ENCODE results near the gene ZNF445.
"Not testable (repeated sequence)": the region's sequence is repeated elsewhere in the genome, so short reads cannot be mapped to it uniquely, and the experiment has no call there.

Gene ZNF445

DNA sequence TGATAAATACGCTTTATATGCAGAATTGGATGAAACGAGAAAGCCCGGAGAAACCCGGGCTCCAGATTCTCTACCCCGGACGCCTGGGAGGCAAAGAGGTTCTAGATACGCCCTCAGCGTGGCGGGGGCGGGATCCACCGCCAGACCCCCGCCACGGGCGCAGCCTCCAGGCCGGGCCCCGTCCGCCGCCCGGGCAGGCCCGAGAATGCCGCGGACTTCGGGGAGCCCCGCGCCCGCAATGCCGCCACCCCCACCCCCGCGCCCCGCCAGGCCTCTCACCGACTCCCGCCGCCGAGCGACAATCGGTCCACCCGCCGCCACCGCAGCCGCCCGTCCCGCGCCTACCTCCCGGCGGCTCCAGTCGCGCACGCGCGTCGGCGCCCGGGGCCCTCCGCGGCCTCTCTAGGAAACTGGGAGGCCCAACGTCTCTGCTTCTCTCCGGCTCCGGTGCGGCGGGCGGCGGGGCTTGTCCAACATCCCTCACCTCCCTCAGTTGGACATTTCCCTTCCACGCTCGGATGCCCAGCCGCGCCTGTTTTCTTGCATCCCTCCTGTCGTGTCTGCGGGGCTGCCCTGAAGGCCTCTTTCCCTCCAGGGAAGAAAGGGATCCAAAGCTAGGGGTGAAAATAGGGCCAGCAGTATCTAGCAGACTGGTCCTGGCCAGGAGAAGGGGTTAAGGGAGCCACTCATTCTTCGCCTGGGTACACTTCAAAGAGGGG, at the start of gene ZNF445:
TSS of gene ZNF445 (minus strand) at position 359 of the 719 bp plus-strand sequence. CDS start 22,121 bp downstream, outside the sequence.
- DNase-seq: peak; percentile 4

DNA sequence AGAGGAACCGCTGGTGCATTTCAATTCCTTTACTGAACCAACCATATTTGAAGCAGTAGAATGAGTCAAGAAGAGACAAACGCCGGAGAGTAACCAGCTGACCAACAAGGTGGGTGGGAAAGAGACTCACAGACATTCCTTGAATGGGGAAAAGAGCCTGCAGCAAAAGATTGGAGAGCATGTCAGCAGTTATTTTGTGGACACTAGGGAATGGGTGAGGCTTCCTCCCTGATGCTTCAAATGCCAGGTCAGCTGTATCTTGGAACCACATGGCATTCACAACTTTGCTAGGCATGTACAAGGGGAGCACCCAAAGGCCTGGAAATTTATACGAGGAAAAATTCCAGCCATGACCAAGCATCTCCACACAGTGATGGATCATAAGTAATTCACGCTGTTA, 47.6 kb upstream of the ZNF445 start:
- DNase-seq: no peak

DNA sequence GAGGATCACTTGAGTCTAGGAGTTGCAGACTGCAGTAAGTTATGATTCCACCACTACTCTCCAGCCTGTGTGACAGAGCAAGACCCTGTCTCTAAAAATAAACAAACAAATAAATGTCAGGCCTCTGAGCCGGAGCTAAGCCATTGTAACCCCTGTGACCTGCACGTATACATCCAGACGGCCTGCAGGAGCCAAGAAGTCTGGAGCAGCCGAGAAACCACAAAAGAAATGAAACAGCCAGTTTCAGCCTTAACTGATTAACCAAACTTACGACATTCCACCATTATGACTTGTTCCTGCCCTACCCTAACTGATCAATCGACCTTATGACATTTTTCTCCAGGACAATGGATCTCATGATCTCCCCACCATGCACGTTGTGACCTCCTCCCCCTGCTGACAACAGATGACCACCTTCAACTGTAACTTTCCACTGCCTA, 45.0 kb upstream of the ZNF445 start:
- DNase-seq: no peak

DNA sequence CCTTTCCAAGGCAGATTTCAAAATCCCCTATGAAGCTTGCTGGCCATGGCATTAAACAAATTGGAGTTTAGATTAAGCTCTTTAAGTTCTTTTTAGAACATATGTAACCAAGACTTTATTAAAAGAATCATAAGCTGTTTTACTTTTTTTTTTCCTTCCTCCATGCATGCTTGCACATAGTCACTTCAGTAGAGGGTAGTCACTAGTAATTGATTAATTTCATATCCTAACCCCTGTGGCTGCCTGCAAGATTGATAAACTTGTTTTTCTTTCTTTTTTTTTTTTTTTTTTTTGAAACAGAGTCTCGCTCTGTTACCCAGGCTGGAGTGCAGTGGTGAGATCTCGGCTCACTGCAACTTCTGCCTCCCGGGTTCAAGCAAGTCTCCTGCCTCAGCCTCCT, 44.3 kb upstream of the ZNF445 start:
- no peak for DNase-seq

DNA sequence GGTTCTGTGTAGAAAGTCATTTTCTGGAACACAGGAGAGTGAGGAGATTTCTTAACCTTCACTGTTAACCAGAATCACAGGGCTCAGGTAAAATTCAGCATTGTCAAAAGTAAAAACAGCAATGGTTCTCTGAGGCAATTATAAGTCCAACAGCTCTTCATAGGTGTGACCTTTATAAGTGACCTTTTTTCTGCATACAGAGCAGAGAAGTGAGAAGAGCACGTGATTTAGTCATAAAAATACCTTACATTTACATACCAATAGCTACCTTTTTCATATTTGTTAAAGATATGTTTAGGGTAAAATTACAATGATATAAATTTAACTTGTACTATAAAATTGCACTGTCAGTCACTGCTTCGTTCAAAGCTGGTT, 41.3 kb upstream of the ZNF445 start:
- no peak for DNase-seq

DNA sequence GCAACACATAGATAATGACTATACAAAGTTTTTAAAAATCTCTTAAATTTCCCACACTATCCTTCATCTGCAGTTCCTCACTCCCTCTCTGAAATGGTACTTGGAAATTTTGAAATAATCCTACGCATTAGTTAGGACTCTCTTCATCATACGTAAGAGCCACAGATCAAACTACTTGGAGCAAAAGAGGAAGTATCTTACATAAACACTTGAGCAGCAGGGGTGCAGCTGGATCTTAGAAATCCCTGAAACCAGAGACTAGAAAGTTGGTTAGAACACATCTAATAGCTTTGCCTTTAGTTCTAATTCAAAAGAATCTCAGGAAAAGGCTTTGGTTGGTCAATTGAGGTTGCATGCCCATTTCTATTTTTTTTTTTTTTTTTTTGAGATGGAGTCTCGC, 38.8 kb upstream of the ZNF445 start:
- no peak for DNase-seq

DNA sequence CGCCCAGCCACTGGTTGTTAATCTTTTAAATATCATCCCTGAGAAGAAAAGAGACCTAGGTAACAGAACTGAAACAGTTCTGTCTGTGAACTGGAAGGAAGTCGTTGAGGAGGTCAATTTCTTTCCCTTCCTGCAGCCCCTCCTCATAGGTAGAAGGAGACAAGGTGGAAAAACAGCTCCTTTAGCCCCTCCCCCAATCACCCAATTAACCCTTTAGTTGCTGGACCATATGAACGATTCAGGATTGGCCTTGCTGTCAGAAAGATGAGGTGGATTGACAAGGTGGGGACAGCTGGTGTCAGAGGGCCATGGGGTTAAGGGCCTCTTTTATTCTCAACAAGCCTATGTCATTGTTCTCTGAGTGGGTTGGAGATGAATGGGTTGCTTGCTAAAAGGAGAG, 36.0 kb upstream of the ZNF445 start:
- no peak for DNase-seq

DNA sequence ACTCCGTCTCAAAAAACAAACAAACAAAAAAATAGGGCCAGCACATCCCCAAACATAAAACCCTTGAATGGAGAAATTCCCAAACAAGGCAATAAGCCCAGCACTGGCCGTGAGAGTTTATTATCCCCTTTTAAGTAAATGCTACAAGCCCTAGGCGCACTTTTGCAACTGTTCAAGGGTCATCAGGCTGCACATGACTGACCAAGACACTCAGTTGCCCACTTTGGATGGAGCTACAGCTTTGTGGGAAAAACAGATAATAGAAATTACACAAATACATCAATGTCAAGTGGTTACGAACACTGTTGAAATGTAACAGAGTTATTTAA, 33.7 kb upstream of the ZNF445 start:
- DNase-seq: no peak

DNA sequence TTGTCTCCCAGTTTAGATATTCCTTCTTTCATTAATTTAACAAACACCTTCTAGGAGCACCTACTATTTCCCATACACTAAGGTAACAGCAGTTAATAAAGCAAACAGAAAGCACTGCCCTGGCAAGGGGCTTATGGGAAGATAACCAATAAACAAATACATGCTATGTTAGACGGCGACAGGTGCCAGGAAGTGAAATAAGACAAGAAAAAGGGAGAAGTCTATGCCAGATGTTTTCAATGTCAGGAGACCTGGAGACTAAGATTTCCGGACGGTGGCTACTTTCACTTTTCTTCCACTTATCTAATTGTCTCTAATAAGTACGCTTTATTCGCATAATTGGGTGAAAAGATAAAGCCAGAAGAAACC, 32.5 kb upstream of the ZNF445 start:
- DNase-seq: no peak

DNA sequence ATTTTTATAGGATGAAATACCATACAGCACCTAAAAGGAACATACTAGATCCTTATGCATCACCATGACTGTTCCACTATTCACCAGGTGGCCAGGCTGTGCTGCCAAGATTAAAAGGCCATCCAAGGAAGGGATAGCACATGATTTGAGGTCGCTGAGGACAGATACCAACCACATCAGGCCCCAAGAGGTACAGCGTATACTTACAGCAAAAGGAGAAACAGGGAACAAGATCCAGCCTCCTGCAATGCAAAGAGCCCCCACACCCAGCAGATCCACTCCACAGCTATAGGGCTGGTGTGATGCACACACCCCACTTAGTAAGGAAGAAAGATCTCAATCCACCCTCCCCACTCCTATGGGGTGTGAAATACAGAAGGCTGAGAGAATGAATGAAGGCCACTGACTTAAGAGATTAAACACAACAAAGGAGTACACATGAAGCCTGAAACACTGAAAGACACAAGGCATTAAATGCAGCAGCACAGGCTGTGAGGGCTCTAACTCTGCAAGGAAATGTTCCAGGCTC, 32.0 kb upstream of the ZNF445 start:
- no peak for DNase-seq

DNA sequence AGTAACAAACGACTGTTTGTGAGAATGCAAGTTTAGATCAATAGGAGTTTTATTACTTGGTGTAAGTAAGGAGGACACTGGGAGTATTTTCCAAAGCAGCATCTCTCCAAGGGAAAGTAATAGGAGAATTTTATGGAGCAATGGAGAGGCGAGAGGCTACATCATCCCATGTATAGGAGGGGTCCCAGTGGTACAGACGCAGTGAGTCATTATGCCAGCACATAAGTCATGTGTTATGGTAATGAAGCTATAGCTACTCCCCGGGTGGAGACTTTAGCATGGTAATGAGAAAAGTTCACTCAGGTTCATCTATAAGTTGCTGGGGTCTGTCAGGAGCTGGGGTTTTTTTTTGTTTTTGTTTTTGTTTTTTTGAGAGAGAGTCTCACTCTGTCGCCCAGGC, 29.5 kb upstream of the ZNF445 start:
- no peak for DNase-seq

DNA sequence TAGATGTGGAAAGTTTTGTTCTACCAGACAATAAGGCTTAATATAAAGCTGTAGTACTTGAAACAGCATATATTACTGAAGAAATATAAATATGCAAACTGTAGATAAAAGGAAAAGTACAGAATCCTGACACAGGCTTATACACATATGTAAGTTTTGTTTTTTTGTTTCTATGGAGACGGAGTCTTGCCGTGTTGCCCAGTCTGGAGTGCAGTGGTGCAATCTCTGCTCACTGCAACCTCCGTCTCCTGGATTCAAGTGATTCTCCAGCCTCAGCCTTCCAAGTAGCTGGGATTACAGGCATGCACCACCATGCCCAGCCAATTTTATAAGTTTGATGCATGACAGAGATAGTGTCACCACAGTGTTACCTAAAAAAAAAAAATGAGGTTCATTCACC, 29.1 kb upstream of the ZNF445 start:
- no peak for DNase-seq

DNA sequence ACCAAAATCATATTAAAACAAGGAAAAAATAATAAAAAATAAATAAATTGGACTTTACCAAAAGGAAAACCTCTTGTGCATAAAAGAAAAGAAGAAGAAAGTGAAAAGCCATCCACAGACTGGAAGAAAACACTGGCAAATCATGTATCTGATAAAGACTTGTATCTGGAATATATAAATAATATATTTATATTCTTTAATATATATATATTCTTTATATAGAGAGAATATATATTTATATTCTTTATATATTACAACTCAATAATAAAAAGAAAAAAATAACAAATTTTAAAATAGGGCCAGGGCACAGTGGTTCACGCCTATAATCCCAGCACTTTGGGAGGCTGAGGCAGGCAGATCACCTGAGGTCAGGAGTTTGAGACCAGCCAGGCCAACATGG, 27.1 kb upstream of the ZNF445 start:
- no peak for DNase-seq

DNA sequence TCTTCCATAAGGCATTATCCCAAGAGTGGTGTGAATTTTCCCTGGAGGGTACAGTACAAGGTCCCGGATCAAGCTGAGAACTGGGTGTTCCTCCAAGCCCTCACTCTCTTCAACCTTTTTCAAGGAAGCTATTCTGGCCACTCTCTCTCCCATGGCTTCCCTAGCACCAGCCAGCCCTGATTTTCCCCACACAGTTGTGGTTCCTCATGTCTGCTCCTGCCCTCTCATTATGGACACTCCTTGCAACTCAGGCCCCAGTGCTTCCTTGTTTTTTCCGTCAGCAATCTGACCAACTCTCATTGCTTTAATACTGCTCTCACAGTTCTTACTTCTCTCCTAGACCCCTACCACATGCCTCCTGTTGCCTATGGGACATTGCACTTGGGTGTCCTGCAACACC, 25.7 kb upstream of the ZNF445 start:
- not testable (repeated sequence) for DNase-seq

DNA sequence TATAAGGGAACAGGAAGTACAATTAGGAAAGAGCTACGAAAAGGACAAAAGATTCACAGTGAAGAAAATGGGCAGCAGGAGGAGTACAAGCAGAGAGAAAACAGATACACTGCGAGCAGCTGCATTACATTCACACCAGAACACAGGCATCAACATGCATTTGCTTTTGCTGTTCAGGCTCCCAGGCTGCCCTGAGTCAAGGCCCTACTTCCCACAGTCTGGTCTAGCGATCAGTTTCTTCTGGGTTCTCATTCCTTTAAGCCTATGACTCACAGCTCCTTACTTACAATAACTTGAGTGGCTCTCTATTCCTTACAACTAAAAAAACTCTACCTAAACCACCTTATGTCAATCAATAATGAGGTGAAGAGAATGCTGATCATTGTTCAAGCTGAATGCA, 24.5 kb upstream of the ZNF445 start:
- no peak for DNase-seq

DNA sequence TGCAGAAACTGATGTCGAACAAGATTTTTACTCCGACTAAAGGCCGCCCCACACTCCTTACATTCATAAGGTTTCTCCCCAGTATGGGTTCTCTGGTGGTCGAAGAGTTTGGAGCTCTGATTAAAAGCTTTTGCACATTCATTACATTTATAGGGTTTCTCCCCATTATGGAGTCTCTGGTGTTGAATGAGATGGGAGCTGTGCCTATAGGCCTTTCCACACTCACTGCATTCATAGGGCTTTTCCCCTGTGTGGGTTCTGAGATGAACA, 22.4 kb upstream of the ZNF445 start:
- DNase-seq: not testable (repeated sequence)

DNA sequence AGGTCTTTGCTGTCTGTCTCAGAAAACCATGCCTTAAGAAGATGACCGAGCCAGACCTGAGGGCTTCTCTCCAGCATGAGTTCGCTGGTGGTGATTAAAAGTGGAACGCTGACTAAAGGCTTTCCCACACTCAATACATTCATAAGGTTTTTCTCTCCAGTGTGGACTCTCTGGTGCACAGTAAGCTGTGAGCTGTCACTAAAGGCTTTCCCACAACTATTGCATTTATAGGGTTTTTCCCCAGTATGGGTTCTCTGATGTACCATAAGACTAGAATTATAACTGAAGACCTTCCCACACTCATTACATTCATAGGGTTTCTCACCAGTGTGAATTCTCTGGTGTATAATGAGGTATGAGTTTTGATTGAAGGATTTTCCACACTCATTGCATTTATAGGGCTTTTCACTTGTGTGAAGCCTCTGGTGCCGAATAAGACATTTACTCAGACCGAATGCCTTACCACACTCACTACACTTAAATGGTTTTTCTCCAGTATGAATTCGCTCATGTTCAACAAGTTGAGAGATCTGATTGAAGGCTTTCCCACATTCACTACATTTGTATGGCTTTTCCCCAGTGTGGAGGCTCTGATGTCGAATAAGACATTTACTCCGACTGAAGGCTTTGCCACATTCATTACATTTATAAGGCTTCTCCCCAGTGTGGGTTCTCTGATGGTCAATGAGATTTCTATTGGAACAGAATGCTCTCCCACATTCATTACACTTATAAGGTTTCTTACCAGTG, 21.9 kb upstream of the ZNF445 start:
- no peak for DNase-seq

DNA sequence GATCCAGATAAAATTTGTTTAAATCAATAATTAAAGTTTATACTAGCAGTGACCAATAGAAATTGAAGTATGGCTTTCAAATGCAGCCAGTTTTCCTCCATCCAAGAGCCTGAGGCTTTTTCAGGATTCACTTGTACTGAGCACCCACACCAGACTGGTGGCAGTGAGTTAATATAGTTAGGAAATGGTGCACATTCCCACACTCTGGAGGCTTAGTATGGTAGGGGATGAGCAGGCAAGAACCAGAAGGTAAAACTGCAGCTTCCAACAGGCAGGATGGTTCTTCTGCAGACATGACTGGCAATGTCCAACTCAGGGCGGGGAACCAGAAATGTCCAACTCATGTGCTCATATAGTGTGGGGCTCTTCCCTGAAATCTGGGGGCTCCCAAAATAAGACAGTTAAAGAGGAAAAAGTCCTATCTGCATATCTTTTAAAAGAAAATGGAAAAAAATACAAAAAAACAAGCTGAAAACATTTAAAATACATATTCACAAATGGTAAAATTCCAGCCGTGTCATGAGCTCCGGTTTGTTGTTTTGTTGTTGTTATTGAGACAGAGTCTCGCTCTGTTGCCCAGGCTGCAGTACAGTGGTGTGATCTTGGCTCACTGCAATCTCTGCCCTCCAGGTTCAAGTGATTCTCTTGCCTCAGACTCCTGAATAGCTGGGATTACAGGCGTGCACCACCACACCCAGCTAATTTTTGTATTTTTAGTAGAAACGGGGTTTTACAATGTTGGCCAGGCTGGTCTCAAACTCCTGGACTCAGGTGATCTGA, 18.4 kb upstream of the ZNF445 start:
- no peak for DNase-seq

DNA sequence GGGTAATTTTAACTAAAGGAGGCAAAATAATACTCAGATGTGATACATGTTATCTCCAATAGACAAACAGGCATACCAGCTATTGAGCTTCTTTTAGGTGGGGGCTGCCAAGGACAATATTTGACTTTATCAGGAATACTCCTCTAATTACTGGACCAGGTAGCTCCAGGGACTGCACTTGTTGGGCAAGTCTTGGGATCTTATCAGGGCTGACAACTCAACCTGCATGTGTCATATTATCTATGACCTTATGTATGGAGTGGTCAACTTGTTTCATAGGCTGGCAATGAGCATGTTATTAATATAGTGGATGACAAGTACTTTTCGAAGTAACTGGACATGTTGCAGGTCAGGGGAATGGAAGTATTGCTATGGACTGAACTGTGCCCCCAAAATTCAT, 15.0 kb upstream of the ZNF445 start:
- no peak for DNase-seq

DNA sequence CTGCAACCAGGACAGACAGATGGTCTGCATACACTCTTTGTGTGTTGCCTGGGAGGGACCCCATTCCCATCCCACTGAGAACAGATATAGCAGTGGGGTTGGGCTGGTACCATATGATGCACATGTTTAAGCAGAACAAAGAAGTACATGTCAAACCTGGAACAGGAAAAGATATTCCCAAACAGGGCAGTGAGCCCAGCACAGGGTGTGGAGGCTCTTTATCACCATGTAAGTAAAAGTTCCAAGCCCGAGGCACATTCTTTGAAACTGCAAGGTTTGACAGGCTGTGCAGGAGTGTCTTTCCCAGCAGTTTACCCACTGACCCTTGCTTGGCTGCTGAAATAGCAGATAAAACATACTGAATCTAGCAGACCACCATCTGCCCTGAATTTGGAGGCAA, 5.3 kb upstream of the ZNF445 start:
- no peak for DNase-seq

DNA sequence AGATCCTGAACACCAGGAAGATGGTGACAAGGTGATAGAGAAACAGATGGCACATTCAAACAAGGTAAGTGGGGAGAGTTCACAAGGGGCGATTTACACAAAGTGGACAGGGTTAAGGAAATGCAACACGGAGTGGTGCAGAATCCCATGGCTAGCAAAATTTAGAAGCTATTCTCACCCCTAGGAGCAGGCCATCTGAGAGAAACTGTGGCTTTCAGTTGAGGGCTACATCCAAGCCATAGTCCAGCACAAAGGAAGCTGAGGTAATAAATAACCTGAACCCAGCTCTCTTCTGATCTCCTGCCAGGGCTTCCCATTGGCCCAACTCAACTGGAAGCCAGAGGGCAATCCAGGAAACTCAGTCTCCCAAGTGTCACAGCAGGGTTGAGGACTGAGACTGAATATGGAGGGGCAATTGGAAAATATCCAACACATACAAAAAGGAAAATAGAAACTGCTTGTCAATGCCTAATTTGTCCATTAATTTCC, 1.2 kb upstream of the ZNF445 start:
- DNase-seq: no peak

DNA sequence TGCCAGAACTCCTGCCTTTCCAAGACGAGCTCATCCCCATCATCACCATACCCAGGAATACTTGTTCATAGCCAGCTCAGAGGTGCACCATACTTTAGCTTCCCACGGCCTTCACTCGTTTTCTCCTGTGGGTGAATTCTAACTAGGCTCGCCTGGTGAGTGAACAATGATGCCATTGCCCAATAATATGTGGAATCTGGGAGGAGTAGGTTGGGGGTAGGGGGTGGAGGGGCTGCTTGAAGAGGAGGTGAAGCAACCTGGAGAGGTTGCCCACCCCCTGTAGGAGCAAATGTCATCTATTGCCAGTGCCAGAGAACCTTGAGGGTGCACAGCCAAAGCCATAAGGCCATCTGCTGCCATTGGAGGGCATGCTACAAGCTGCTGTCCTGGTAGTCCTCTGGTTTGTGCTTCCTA, 592 bp upstream of the ZNF445 start:
- DNase-seq: no peak

DNA sequence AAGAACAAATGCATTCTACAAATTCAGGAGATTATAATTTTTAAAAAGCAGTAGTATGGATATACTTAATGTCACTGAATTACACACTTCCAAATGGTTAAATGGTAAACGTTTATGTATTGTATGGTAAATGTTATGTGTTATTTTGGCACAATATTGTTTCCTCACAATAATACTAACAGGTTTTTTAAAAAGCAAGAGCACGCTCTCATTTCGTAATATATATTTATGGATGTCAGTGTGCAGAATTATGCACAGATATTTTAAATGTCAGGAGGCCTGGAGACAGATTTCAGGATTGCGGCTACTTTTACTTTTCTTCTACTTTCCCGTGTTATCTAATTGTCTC, 533 bp downstream of the ZNF445 start:
- no peak for DNase-seq

DNA sequence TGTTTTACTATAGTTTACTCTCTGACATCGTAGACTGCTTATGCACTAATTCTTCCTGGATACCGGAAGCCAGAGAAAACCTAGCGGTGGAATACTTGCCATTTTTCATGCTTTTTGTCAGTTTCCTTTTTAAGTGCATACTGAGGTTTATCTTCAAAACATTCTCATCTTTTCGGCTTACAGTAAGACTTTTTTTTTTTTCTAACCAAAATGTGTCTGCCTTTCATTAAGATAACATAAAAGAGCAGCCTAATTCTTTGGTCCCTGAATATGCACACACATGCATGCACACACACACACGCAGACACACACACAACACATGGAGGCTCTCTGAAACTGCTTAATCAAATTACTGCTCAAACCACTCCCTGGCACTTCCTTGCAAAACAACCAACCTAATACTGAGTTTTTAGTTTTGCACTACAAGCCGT, 1.3 kb downstream of the ZNF445 start:
- no peak for DNase-seq
